DND-41 (cell line): Measurements from ENCODE around the gene FGF12.

Source experiments
- ATAC-seq: fragments of 200-7000 bp; cut with Tn5 transposase; 3 replicates; pipeline ENCODE4 v1.9.1; 2021; ENCODE audit warnings: low read depth; ENCODE audit not compliant: insufficient read depth
- DNase-seq: peaks from one replicate; pipeline ENCODE4 v3.0.0-alpha.2; 2020
- H2AFZ ChIP-seq: 2 replicates; pipeline ENCODE4 v1.6.0; 2012; ENCODE audit warnings: low read depth, low read length
- H3K27ac ChIP-seq: 2 replicates; pipeline ENCODE4 v1.5.1; 2012; ENCODE audit warnings: low read length, inconsistent platforms
- H3K27me3 ChIP-seq: fragments of 200-600 bp; sonication (generic); 2 replicates; pipeline ENCODE4 v1.6.0; 2012; ENCODE audit warnings: low read length, mild to moderate bottlenecking, inconsistent platforms; ENCODE audit not compliant: insufficient read depth, poor library complexity
- H3K36me3 ChIP-seq: 2 replicates; pipeline ENCODE4 v1.5.1; 2012; ENCODE audit warnings: low read length, inconsistent platforms; ENCODE audit not compliant: insufficient read depth
- H3K4me1 ChIP-seq: 2 replicates; pipeline ENCODE4 v1.5.1; 2012; ENCODE audit warnings: mild to moderate bottlenecking, low read length; ENCODE audit not compliant: insufficient read depth
- H3K4me2 ChIP-seq: 2 replicates; pipeline ENCODE4 v1.6.0; 2012; ENCODE audit warnings: mild to moderate bottlenecking, moderate library complexity, low read length, inconsistent platforms; ENCODE audit not compliant: insufficient read depth
- H3K4me3 ChIP-seq, 2 experiments: fragments of 200-600 bp in 1 of 2; shearing (Covaris generic) in 1 of 2; 2 replicates each; pipeline ENCODE4 v1.5.1; 2012 to 2016; ENCODE audit warnings: inconsistent platforms in 2 of 2, low read length in 2 of 2, mild to moderate bottlenecking in 2 of 2, low read depth in 1 of 2, moderate library complexity in 1 of 2
- H3K79me2 ChIP-seq: 2 replicates; pipeline ENCODE4 v1.6.0; 2012; ENCODE audit warnings: low read length, inconsistent platforms; ENCODE audit not compliant: insufficient read depth
- H3K9ac ChIP-seq: 2 replicates; pipeline ENCODE4 v1.6.0; 2012; ENCODE audit warnings: low read depth, mild to moderate bottlenecking, inconsistent platforms, low read length, moderate library complexity
- H3K9me3 ChIP-seq: 2 replicates; pipeline ENCODE4 v1.5.1; 2012; ENCODE audit warnings: low read length, moderate library complexity, mild to moderate bottlenecking, inconsistent platforms; ENCODE audit not compliant: insufficient read depth, severe bottlenecking
- H4K20me1 ChIP-seq: 2 replicates; pipeline ENCODE4 v1.6.0; 2012; ENCODE audit warnings: low read length; ENCODE audit not compliant: insufficient read depth
- EZH2 ChIP-seq: IDR thresholded peaks from 3 replicates; pipeline ENCODE4 v1.6.1; 2012; ENCODE audit warnings: borderline replicate concordance, low read depth, mild to moderate bottlenecking, moderate library complexity, low read length, inconsistent platforms; ENCODE audit not compliant: severe bottlenecking
- TF ChIP-seq, protein P1 (sequence below): IDR thresholded peaks from 2 replicates; pipeline ENCODE4 v1.5.1; 2012; ENCODE audit warnings: borderline replicate concordance, low read length, moderate library complexity, mild to moderate bottlenecking; ENCODE audit not compliant: poor library complexity, severe bottlenecking; ENCODE audit errors: extremely low read depth

Gene FGF12

DNA sequence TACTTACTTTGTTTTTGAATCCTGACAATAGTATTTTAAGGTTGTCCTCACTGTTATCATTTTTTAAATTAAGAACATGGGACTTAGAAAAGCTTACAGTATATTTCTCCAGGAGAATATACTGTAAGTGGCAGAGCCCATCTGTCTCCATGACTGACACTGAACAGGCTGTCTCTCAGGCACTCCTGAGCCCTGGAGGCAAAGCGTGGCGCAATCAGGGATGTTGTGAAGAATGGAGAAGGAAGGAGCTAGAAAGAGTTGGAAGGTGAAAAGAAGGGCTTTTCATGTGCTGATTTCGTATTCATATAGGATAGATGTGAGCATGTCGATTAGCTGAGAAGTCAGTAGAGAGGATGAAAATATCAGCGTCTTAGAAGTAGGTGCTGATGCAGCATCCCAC is 41.5 kb downstream of the FGF12 start:
- no peak overlapping the region for H3K9ac ChIP-seq
- no peaks in the 10 kb centered on the region for H4K20me1 ChIP-seq
- TF ChIP-seq EZH2 = no peak
- TF ChIP-seq, protein P1, sequence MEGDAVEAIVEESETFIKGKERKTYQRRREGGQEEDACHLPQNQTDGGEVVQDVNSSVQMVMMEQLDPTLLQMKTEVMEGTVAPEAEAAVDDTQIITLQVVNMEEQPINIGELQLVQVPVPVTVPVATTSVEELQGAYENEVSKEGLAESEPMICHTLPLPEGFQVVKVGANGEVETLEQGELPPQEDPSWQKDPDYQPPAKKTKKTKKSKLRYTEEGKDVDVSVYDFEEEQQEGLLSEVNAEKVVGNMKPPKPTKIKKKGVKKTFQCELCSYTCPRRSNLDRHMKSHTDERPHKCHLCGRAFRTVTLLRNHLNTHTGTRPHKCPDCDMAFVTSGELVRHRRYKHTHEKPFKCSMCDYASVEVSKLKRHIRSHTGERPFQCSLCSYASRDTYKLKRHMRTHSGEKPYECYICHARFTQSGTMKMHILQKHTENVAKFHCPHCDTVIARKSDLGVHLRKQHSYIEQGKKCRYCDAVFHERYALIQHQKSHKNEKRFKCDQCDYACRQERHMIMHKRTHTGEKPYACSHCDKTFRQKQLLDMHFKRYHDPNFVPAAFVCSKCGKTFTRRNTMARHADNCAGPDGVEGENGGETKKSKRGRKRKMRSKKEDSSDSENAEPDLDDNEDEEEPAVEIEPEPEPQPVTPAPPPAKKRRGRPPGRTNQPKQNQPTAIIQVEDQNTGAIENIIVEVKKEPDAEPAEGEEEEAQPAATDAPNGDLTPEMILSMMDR = no peak
- no peak overlapping the region for H3K27ac ChIP-seq
- no peak for DNase-seq
- no peaks in the 10 kb centered on the region for H3K36me3 ChIP-seq
- H3K4me1 ChIP-seq = no peaks in the 10 kb centered on the region
- H3K9me3 ChIP-seq = no peaks in the 10 kb centered on the region
- ATAC-seq = no peak
- no peak overlapping the region for H2AFZ ChIP-seq
- no peak overlapping the region for H3K4me3 ChIP-seq
- no peak overlapping the region for H3K4me2 ChIP-seq
- H3K27me3 ChIP-seq = no peaks in the 10 kb centered on the region
- no peaks in the 10 kb centered on the region for H3K79me2 ChIP-seq

DNA sequence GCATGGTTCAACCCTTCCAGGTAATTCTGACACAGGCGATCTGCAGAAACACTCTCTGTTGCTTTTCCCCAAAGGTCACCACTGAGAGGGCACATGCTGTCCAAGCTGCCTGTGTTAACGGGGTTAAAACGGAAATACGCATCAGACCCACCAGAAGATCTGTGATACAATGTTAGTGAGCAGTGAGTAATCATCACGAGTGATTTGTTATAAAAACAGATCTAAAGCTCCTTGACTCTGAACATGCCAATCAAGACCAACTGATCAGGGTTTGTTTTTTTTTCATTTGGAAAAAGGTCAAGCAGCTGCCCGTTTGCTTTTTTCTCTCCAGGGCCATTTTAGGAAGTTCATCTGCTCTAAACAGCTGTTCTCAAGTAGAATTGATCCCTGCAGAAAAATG is 43.2 kb downstream of the FGF12 start:
- Histone ChIP-seq H3K4me2 (no peak overlapping the region), H3K4me1 (no peaks in the 10 kb centered on the region), H3K9me3 (no peaks in the 10 kb centered on the region), H3K79me2 (no peaks in the 10 kb centered on the region), H2AFZ (no peak overlapping the region), H3K4me3 (no peak overlapping the region), H3K27ac (no peak overlapping the region), H3K36me3 (no peaks in the 10 kb centered on the region), H4K20me1 (no peaks in the 10 kb centered on the region), H3K9ac (no peak overlapping the region), H3K27me3 (no peaks in the 10 kb centered on the region)
- DNase-seq (no peak), ATAC-seq (no peak)
- TF ChIP-seq, protein P1 = no peak
- no peak for TF ChIP-seq EZH2

DNA sequence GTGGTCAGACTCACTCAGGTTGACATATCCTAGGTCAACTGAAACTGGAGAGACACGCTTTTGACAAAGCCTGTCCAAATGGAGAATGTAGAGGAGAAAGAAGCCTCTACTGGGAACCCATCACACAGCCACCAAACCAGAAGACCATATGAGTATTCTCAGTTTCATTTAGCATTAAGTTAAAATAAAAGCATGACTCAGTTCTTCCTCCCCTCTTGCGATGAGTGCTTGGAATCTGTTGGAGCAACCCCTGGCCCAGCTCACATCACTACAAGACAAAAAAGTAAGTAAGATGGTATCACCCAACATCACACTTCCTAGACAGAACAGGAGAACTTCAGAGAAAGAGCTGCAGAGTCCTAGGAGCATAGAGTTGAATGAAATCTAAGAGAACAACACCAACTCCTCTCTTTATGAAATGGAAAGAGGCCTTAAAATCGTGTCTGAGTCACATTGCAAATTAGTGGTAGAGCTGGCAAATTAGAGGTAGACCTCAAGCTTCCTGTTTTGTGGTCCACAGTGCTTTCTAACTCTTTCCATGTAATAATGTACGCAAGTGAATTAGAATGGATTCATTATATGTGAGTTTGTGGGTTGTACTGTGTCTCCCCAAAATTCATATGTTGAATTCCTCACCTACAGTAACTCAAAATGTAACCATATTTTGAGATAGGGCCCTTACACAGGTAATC is 51.2 kb downstream of the FGF12 start:
- Histone ChIP-seq H3K9me3 (no peaks in the 10 kb centered on the region), H3K4me3 (no peak overlapping the region), H3K4me1 (no peaks in the 10 kb centered on the region), H2AFZ (no peak overlapping the region), H3K27ac (no peak overlapping the region), H3K27me3 (no peaks in the 10 kb centered on the region), H3K36me3 (no peaks in the 10 kb centered on the region), H3K4me2 (no peak overlapping the region), H4K20me1 (no peaks in the 10 kb centered on the region), H3K9ac (no peak overlapping the region), H3K79me2 (no peaks in the 10 kb centered on the region)
- ATAC-seq (0 out of 3 replicates have a peak, but pooled peaks have one; percentile 47), DNase-seq (no peak)
- TF ChIP-seq EZH2 = no peak
- TF ChIP-seq, protein P1 = no peak

DNA sequence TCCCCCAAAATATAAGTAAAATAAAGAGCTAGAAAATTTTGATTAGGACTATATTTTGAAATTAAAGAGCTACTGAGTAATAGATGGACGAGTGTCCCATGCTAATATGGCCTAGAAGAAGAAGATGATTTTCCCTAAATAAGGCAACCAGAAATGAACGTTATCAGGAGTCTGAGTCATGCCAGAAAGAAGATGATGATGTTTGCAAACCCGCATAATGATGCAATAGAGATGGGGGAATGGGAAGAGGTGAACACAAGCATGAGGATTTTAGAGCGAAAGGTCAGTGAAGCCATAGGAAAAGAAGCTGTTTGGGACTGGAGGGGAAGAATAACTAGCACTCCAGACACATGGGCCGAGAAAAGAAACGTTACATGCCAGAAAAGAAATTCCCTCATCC is 71.7 kb downstream of the FGF12 start:
- Histone ChIP-seq H3K4me2 (no peak overlapping the region), H3K4me1 (no peaks in the 10 kb centered on the region), H3K9ac (no peak overlapping the region), H3K9me3 (no peaks in the 10 kb centered on the region), H3K27me3 (no peaks in the 10 kb centered on the region), H3K27ac (no peak overlapping the region), H2AFZ (no peak overlapping the region), H3K36me3 (no peaks in the 10 kb centered on the region), H4K20me1 (no peaks in the 10 kb centered on the region), H3K4me3 (no peak overlapping the region), H3K79me2 (no peaks in the 10 kb centered on the region)
- TF ChIP-seq EZH2 = no peak
- TF ChIP-seq, protein P1 = no peak
- ATAC-seq (no peak), DNase-seq (no peak)
